GM13976 (cell line): ENCODE results near the gene TTC9.

ENCODE experiments used
- DNase-seq: peaks from one replicate; pipeline ENCODE4 v3.0.0; 2012; ENCODE audit warnings: low spot score
- CTCF ChIP-seq: IDR thresholded peaks from 2 replicates; pipeline ENCODE4 v1.5.1; 2012; ENCODE audit warnings: borderline replicate concordance, mild to moderate bottlenecking; ENCODE audit not compliant: insufficient read depth; ENCODE audit errors: extremely low read depth, missing control alignments, control extremely low read depth
- in situ Hi-C: fragments of 300-500 bp; cut with MboI; formaldehyde crosslinking; loops from one replicate; pipeline ENCODE4 v1.12.0; 2022; ENCODE audit warnings: low sequenced_read_pairs, mixed read lengths, inconsistent platforms; ENCODE audit not compliant: unreplicated experiment

Gene TTC9

GRCh38 chr14:70641548-70642302 is at the start of gene TTC9:
TTC9 (plus strand) TSS chr14:70641916; CDS start chr14:70642130, 214 bp downstream.
- in situ Hi-C loops: no loop called here
- TF ChIP-seq CTCF: no peak
- peak; percentile 65 for DNase-seq

DNA sequence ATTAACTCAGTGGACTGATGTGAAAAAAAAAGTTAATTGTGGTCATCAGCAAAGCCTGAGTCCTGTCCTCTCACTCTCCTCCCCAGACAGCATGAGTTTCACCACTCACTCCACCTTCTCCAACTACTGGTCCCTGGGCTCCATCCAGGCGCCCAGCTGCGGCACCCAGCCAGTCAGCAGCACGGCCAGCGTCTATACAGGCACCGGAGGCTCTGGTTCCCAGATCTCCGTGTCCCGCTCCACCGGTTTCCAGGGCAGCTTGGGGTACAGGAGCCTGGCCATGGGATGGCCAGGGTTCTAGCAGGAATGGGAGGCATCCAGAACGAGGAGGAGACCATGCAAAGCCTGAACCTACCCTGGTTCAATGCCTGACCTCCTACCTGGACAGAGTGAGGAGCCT is 47.3 kb upstream of the TTC9 start:
- no peak for TF ChIP-seq CTCF
- DNase-seq: no peak
- in situ Hi-C loops: no loop called here

GRCh38 chr14:70595443-70596185 is 46.1 kb upstream of the TTC9 start:
- DNase-seq: no peak
- in situ Hi-C loops: no loop called here
- no peak for TF ChIP-seq CTCF

DNA sequence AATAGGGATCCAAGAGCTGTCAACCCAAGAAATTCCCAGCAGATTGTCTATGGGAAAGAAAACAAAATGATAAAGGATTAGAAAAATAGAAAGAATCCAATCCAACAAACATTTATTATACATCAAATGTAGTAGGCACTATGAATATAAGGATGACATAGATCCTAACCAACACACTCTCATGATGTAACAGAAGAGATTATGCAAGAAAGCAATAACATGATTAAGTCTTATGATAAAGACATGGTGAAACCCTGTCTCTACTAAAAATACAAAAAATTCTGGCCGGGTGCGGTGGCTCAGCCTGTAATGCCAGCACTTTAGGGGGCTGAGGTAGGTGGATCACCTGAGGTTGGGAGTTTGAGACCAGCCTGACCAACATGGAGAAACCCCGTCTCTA is 44.0 kb upstream of the TTC9 start:
- TF ChIP-seq CTCF: no peak
- in situ Hi-C loops: no loop called here
- no peak for DNase-seq

DNA sequence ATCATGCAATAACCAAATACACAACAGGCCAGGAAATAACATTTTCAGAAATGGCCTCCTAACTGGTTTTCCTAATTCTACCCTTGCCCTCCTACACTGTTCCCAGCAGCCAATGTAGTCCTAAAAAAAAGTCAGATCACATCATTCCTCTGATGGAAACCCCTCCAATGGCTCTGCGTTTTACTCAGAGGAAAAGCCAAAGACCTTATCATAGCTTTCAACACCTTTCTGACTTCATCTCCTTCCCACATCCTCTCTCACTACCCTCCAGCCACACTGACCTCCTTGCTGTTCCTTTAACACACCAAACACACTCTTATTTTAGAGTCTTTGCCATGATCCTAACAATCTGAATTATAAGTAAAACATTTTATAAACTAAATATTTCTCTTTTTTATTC is 42.4 kb upstream of the TTC9 start:
- TF ChIP-seq CTCF: no peak
- in situ Hi-C loops: no loop called here
- DNase-seq: no peak

GRCh38 chr14:70600382-70601157 is 41.1 kb upstream of the TTC9 start, which contains the start of gene MED6:
MED6 (minus strand) TSS chr14:70600655; CDS start chr14:70600637, 18 bp downstream.
- DNase-seq: peak; percentile 91
- no peak for TF ChIP-seq CTCF
- in situ Hi-C loops: no loop called here
